GM18909 (cell line): ENCODE data around the gene TENT5C.

ENCODE experiments used
- ATAC-seq: cut with Tn5 transposase; IDR thresholded peaks from one replicate; pipeline ENCODE4 v1.9.1; 2021; ENCODE audit warnings: mild to moderate bottlenecking; ENCODE audit not compliant: unreplicated experiment, poor library complexity

TENT5C gene

GRCh38 chr1:117590273-117590925, 15.4 kb upstream of the TENT5C start:
- no peak for ATAC-seq

- ATAC-seq: no peak
Observed at GRCh38 chr1:117591252-117591651, 14.6 kb upstream of the TENT5C start.

GRCh38 chr1:117592155-117592554, 13.7 kb upstream of the TENT5C start:
- no peak for ATAC-seq

- ATAC-seq: no peak
Observed at GRCh38 chr1:117594261-117594990, 11.4 kb upstream of the TENT5C start.

- ATAC-seq: no peak
Observed at GRCh38 chr1:117596023-117596720, 9.7 kb upstream of the TENT5C start.

- ATAC-seq: no peak
Observed at GRCh38 chr1:117598489-117598888, 7.4 kb upstream of the TENT5C start.

- ATAC-seq: no peak
Observed at GRCh38 chr1:117599286-117600221, 6.3 kb upstream of the TENT5C start.

GRCh38 chr1:117600325-117600943, 5.4 kb upstream of the TENT5C start:
- no peak for ATAC-seq

- ATAC-seq: no peak
Observed at GRCh38 chr1:117600966-117601365, 4.9 kb upstream of the TENT5C start.

GRCh38 chr1:117602862-117603261, 3.0 kb upstream of the TENT5C start:
- ATAC-seq: no peak

GRCh38 chr1:117605164-117605773, 579 bp upstream of the TENT5C start:
- peak; percentile 27 for ATAC-seq

GRCh38 chr1:117606649-117607430, 992 bp downstream of the TENT5C start:
- ATAC-seq: peak; percentile 9

GRCh38 chr1:117607471-117607870, 1.6 kb downstream of the TENT5C start:
- ATAC-seq: no peak

GRCh38 chr1:117608115-117608615, 2.3 kb downstream of the TENT5C start:
- ATAC-seq: no peak

GRCh38 chr1:117608758-117609157, 2.9 kb downstream of the TENT5C start:
- ATAC-seq: no peak

- no peak for ATAC-seq
Observed at GRCh38 chr1:117609471-117609911, 3.6 kb downstream of the TENT5C start.

GRCh38 chr1:117610036-117610435, 4.2 kb downstream of the TENT5C start:
- ATAC-seq: no peak

GRCh38 chr1:117611121-117611601, 5.3 kb downstream of the TENT5C start:
- ATAC-seq: no peak
